ENCODE data around the gene OPN3. TPM values are rescaled to one million over a fixed set of nuclear protein-coding genes. Genes with fewer than 3 reads are reported as not detected.

Gene OPN3
- total and polyA plus RNA-seq, 9 of the 15 experiments (the other 6 are each of a cell fraction or from before 2014, with no cell fraction given): 4.2 to 34.6 (median 17.0) TPM

DNA sequence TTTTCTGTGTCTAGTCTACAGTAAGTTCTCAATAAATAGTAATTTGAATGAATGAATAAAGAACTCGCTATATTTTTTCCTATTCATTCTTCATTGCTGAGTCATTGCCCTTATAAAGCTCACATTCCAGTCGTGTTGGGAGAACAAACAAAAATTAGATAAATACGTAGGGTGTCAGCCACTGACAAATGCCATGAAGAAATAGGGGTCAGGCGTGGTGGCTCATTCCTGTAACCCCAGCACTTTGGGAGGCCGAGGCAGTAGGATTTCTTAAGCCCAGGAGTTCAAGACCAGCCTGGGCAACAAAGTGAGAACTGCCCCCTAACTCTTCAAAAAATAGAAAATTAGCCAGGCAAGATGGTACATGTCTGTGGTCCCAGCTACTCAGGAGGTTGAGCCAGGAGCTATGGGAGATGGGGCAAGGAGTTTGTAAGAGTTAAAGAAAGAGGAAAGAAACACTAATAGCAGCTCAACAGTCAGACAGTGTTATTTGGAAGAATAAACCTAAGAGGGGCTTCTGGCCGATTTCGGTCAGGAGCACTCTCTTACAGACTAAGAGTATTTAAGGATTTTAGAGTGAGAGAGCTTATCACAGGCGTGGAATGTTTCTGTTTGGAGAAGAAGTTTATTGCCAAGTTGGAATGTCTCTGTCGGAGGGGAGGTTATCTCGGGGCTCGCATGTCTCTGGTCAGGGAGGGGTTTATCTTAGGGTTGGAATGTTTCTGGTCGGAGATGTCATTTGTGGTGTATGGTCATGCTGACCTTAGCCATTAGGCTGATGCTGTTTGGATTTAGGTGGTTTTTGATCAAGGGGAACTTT lies 1.8 kb upstream of the OPN3 start (continued):
- TF ChIP-seq, protein P1, sequence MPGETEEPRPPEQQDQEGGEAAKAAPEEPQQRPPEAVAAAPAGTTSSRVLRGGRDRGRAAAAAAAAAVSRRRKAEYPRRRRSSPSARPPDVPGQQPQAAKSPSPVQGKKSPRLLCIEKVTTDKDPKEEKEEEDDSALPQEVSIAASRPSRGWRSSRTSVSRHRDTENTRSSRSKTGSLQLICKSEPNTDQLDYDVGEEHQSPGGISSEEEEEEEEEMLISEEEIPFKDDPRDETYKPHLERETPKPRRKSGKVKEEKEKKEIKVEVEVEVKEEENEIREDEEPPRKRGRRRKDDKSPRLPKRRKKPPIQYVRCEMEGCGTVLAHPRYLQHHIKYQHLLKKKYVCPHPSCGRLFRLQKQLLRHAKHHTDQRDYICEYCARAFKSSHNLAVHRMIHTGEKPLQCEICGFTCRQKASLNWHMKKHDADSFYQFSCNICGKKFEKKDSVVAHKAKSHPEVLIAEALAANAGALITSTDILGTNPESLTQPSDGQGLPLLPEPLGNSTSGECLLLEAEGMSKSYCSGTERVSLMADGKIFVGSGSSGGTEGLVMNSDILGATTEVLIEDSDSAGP (CRISPR knock-in tag; IDR thresholded peaks at IDR 0.05): no peak
- TF ChIP-seq TBP (optimal IDR thresholded peaks at IDR 0.05; ENCODE audit: low read depth, low read length): no peak
- TF ChIP-seq SMARCE1 (IDR thresholded peaks at IDR 0.05): no peak
- no peak for TF ChIP-seq EP300 (IDR thresholded peaks at IDR 0.05; ENCODE audit: low read length)

DNA sequence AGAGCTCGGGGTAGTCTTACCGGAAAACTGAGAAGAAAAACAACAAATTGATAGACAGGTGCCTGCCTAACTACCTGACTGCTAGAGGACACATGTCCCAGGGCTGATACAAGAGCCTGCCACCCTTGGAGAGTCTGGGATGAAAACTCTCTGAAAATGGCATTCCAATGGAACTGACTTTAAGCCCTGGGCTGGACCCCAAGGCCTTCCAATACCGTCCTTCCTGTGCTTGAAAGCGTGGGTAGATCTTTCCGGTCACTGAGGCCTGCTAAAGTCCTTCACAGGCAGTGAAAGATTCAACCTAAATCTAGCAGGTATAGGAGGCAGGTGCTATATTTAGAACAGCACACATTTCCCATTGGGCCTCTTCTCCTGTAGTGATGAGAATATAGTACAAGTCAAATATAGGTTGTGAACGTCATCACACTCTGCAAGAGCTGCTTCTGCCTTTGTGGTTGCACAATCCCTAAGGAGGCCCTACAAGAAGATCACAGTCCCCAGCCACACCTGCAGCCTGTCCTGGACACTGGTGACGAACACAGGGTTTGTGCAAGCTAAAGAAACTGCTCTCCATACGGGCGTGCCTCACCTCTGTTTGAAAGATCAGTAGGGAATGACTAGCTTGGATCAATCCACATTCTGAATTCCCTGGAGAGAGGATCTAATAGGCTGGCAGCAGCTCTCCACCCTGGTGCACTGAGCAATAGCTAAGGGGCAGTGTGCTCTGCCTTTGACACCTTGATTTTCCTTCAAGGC lies 876 bp upstream of the OPN3 start:
- peak overlapping the region; percentile 24; the same call in 1 of the 2 replicates for H3K4me3 ChIP-seq
- H3K9me1 ChIP-seq (ENCODE audit: control insufficient read depth, insufficient read depth, low read length): no peaks in the 10 kb centered on the region
- peak overlapping the region in 1 of 2 experiments; percentile 45; a peak in 1 of 4 replicates for H3K9ac ChIP-seq (ENCODE audit: insufficient read depth in 1 of 2, low read depth in 2 of 2, low read length in 2 of 2)
- DNase-seq (ENCODE audit: extremely low read depth in 1 of 4, low spot score in 3 of 4) (peak in 1 of 4 experiments; percentile 22), ATAC-seq (no peak), FAIRE-seq (no peak)
- in situ Hi-C loops (cut with MboI) (no loop called here), intact Hi-C loops (cut with micrococcal nuclease) (no loop called here)
- H3K9me3 ChIP-seq (replicated peaks; ENCODE audit: control insufficient read depth, insufficient read depth, low read depth, low read length): peaks cover 22% of the 10 kb centered on the region
- H3K79me2 ChIP-seq (ENCODE audit: control insufficient read depth, insufficient read depth, low read length): peaks cover 40% of the 10 kb centered on the region
- POLR2A ChIA-PET: interaction anchor here (0.6 to 1.4 kb wide), 6 partner anchors 11 to 318 kb away, joined by 3 to 4 read pairs (median 3); no protein-coding TSS in a partner anchor
- CTCF ChIA-PET (ENCODE audit: low intra/inter-chr PET ratio): no interaction called here
- 0 out of 2 replicates have a peak, but pooled peaks cover 3% of the 10 kb centered on the region for H4K20me1 ChIP-seq (replicated peaks; ENCODE audit: control insufficient read depth, insufficient read depth, low read length)
- H3K27ac ChIP-seq (ENCODE audit: extremely low read depth, low read depth, low read length): peak overlapping the region; percentile 70
- BruUV-seq (replicated peaks): no TSS peak
- peaks cover 7 to 9% of the 10 kb centered on the region in 2 experiments for H3K4me1 ChIP-seq (replicated peaks in 1 of 2; ENCODE audit: control insufficient read depth in 2 of 2, insufficient read depth in 2 of 2, low read length in 2 of 2)
- H3K27me3 ChIP-seq (ENCODE audit: control insufficient read depth in 2 of 2, insufficient read depth in 2 of 2, low read length in 2 of 2): no peaks in the 10 kb centered on the region
- peaks cover 18% of the 10 kb centered on the region for H3K36me3 ChIP-seq (ENCODE audit: control insufficient read depth, insufficient read depth, low read length)
- peak overlapping the region; percentile 85 for H3K4me2 ChIP-seq (ENCODE audit: insufficient read depth, low read length)
- H2AFZ ChIP-seq (ENCODE audit: low read depth, low read length): peak overlapping the region; percentile 95
- WGBS (ENCODE audit: insufficient coverage, low coverage, missing lambda C conversion rate): 96% methylated on average over 9 of the region's 9 CpGs
- no peak for TF ChIP-seq ETV5 (CRISPR knock-in tag; IDR thresholded peaks at IDR 0.05; ENCODE audit: low read depth)
- peak; percentile 79 for TF ChIP-seq CEBPB (tag; IDR thresholded peaks at IDR 0.05)
- TF ChIP-seq, protein P2, sequence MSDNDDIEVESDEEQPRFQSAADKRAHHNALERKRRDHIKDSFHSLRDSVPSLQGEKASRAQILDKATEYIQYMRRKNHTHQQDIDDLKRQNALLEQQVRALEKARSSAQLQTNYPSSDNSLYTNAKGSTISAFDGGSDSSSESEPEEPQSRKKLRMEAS (CRISPR knock-in tag; IDR thresholded peaks at IDR 0.05): peak; percentile 18
- TF ChIP-seq, protein P3, sequence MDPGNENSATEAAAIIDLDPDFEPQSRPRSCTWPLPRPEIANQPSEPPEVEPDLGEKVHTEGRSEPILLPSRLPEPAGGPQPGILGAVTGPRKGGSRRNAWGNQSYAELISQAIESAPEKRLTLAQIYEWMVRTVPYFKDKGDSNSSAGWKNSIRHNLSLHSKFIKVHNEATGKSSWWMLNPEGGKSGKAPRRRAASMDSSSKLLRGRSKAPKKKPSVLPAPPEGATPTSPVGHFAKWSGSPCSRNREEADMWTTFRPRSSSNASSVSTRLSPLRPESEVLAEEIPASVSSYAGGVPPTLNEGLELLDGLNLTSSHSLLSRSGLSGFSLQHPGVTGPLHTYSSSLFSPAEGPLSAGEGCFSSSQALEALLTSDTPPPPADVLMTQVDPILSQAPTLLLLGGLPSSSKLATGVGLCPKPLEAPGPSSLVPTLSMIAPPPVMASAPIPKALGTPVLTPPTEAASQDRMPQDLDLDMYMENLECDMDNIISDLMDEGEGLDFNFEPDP (CRISPR knock-in tag; IDR thresholded peaks at IDR 0.05): no peak
- TF ChIP-seq STAT5B (CRISPR knock-in tag; IDR thresholded peaks at IDR 0.05): no peak
- TF ChIP-seq EWSR1 (IDR thresholded peaks at IDR 0.05; ENCODE audit: borderline replicate concordance, low read depth, partially characterized antibody): no peak
- 0 out of 2 replicates have a peak, but pooled peaks have one; percentile 28 for TF ChIP-seq FOXK1 (CRISPR knock-in tag; IDR thresholded peaks at IDR 0.05; ENCODE audit: borderline replicate concordance)
- no peak for TF ChIP-seq CBX5 (IDR thresholded peaks at IDR 0.05; ENCODE audit: borderline replicate concordance, low read depth)
- no peak for TF ChIP-seq ZNF76 (CRISPR knock-in tag; IDR thresholded peaks at IDR 0.05; ENCODE audit: borderline replicate concordance)
- no peak for TF ChIP-seq TEAD4 (IDR thresholded peaks at IDR 0.05; ENCODE audit: low read length)
- no peak for TF ChIP-seq TEAD4 (CRISPR knock-in tag; IDR thresholded peaks at IDR 0.05; ENCODE audit: borderline replicate concordance)
- TF ChIP-seq NFXL1 (CRISPR knock-in tag; IDR thresholded peaks at IDR 0.05): no peak
